ENCODE measurements around the gene FAM117A. TPM values are rescaled to one million over a fixed set of nuclear protein-coding genes. Genes with fewer than 3 reads are reported as not detected.

The FAM117A gene
- total and polyA plus RNA-seq, 2 of the 8 experiments (the other 6 are each of a cell fraction or from before 2014, with no cell fraction given), result 28.4 to 45.7 TPM

DNA sequence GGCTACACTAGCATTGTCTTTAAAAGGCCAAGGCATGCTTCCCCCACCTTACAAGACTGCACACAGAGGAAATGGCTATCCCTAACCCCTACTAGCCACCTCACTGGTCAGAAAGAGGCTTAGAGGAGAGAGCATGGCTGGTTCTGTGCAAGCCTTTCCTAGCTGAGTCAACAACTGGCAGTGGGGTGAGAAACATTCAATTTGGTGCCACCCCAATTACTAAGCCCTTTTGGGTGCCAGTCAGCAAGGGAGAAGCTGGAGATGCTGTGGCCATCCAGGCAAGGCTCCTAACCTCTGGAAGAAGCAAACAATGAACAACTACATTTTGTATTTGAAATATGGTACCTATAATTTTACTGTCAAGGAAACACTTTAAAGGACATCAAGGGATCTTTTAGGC lies 19.9 kb upstream of the FAM117A start (continued):
- TF ChIP-seq CEBPB (IDR thresholded peaks at IDR 0.05; ENCODE audit: low read depth, low read length) (no peak), KDM1A (IDR thresholded peaks at IDR 0.05; ENCODE audit: borderline replicate concordance, low read length) (no peak), BACH1 (IDR thresholded peaks at IDR 0.05; ENCODE audit: low read length) (no peak), BCL11A (IDR thresholded peaks at IDR 0.05; ENCODE audit: low read depth in 2 of 2, low read length in 2 of 2) (no peak), EZH2 (IDR thresholded peaks at IDR 0.05; ENCODE audit: low read depth, low read length, severe bottlenecking) (no peak), SP2 (IDR thresholded peaks at IDR 0.05; ENCODE audit: low read length) (no peak)

All from H1 (cell line).